K562 (cell line): Measurements from ENCODE around the gene CDKN2C. TPM values are rescaled to one million over a fixed set of nuclear protein-coding genes. Genes with fewer than 3 reads are reported as not detected.
A peak's percentile ranks its signal among the peaks of the same experiment; 100 is the strongest.

ENCODE experiments used
- BMI1 ChIP-seq: fragments of 150-350 bp; IDR thresholded peaks from 2 replicates; pipeline ENCODE4 v1.6.1; 2014; ENCODE audit warnings: low read length
- C11orf30 ChIP-seq: fragments of 450-650 bp; IDR thresholded peaks from 2 replicates; pipeline ENCODE4 v1.6.1; 2016; ENCODE audit warnings: low read depth, mild to moderate bottlenecking
- CREBBP ChIP-seq: IDR thresholded peaks from one replicate; pipeline ENCODE4 v1.6.1; 2012; ENCODE audit warnings: low read depth, mild to moderate bottlenecking, control low read depth, inconsistent platforms, low read length
- HDGF ChIP-seq: fragments of 450-650 bp; IDR thresholded peaks from 2 replicates; pipeline ENCODE4 v1.6.1; 2016
- MAFG ChIP-seq: fragments of 450-650 bp; conservative IDR thresholded peaks from 2 replicates; pipeline ENCODE4 v1.6.1; 2016; ENCODE audit warnings: missing genetic modification characterization, missing compliant biosample characterization
- MAFK ChIP-seq: IDR thresholded peaks from 2 replicates; pipeline ENCODE4 v1.6.1; 2011; ENCODE audit warnings: low read length, improper control_type of control experiment
- MAX ChIP-seq: sonication (generic); formaldehyde crosslinking; IDR thresholded peaks from 2 replicates; pipeline ENCODE4 v1.9.0; 2022; ENCODE audit warnings: mild to moderate bottlenecking, missing genetic modification reagents
- MEIS2 ChIP-seq: fragments of 450-650 bp; IDR thresholded peaks from 2 replicates; pipeline ENCODE4 v1.6.1; 2014; ENCODE audit warnings: mild to moderate bottlenecking; ENCODE audit not compliant: partially characterized antibody
- MIER1 ChIP-seq: fragments of 450-650 bp; IDR thresholded peaks from 2 replicates; pipeline ENCODE4 v1.6.1; 2016; ENCODE audit warnings: antibody characterized with exemption, mild to moderate bottlenecking, low read depth
- NEUROD1 ChIP-seq: fragments of 150-350 bp; IDR thresholded peaks from 2 replicates; pipeline ENCODE4 v1.6.1; 2014; ENCODE audit warnings: borderline replicate concordance, low read length, low read depth; ENCODE audit not compliant: partially characterized antibody
- NFE2L1 ChIP-seq: fragments of 450-650 bp; IDR thresholded peaks from 2 replicates; pipeline ENCODE4 v1.6.1; 2016; ENCODE audit warnings: missing genetic modification characterization, low read depth, mild to moderate bottlenecking, missing compliant biosample characterization, moderate library complexity, borderline replicate concordance
- NFIX ChIP-seq: fragments of 250-450 bp; sonication (Bioruptor Pico); IDR thresholded peaks from 2 replicates; pipeline ENCODE4 v1.4.0; 2020; ENCODE audit warnings: low read depth, mild to moderate bottlenecking, moderate library complexity
- NFRKB ChIP-seq: fragments of 450-650 bp; IDR thresholded peaks from 2 replicates; pipeline ENCODE4 v1.6.1; 2016; ENCODE audit warnings: low read depth
- NR3C1 ChIP-seq: sonication (generic); formaldehyde crosslinking; IDR thresholded peaks from 2 replicates; pipeline ENCODE4 v1.8.1; 2022; ENCODE audit warnings: missing genetic modification reagents
- ZBTB26 ChIP-seq: fragments of 450-650 bp; formaldehyde crosslinking; IDR thresholded peaks from 2 replicates; pipeline ENCODE4 v1.4.0; 2022; ENCODE audit warnings: missing genetic modification characterization
- ZBTB49 ChIP-seq: sonication (generic); formaldehyde crosslinking; IDR thresholded peaks from 2 replicates; pipeline ENCODE4 v1.8.0; 2022; ENCODE audit warnings: missing genetic modification reagents, mild to moderate bottlenecking, borderline replicate concordance
- ZNF224 ChIP-seq: sonication (generic); formaldehyde crosslinking; IDR thresholded peaks from 2 replicates; pipeline ENCODE4 v1.8.0; 2022; ENCODE audit warnings: mild to moderate bottlenecking, missing genetic modification reagents
- polyA plus RNA-seq, 8 experiments: library from polyadenylated mRNA; depleted of rRNA in 4 of 8; stranded (reverse) in 5 of 8; unstranded in 3 of 8; fragments of >200 nt; fragmentation: Nextera tagmentation in 2 of 8; fragmentation: Illumina TruSeq in 1 of 8; extraction: Ambion mirVana in 2 of 8; extraction: Trizol in 1 of 8; gene quantifications; 2 replicates each; pipeline versions ENCODE4 v1.2.1 to v1.2.3, GENCODE V29; 2011 to 2014; ENCODE audit warnings: inconsistent platforms in 1 of 8, missing spikeins in 1 of 8
- total RNA-seq, 7 experiments: library from RNA; depleted of rRNA in 6 of 7; stranded (reverse); fragments of >200 nt in 6 of 7; fragmentation: Illumina TruSeq in 2 of 7; extraction: Trizol in 2 of 7; gene quantifications; 2 replicates each; pipeline versions ENCODE4 v1.2.1 to v1.2.3, GENCODE V29; 2011 to 2021; ENCODE audit warnings: low replicate concordance in 1 of 7
- TF ChIP-seq, protein P1 (sequence below): fragments of 200-800 bp; sonication (Bioruptor generic); IDR thresholded peaks from 2 replicates; pipeline ENCODE4 v1.6.1; 2017; ENCODE audit warnings: missing genetic modification characterization, missing compliant biosample characterization
- TF ChIP-seq, protein P2 (sequence below): fragments of 450-650 bp; formaldehyde crosslinking; IDR thresholded peaks from 2 replicates; pipeline ENCODE4 v1.4.0; 2020; ENCODE audit warnings: mild to moderate bottlenecking, moderate library complexity

CDKN2C gene
- total and polyA plus RNA-seq, 9 of the 15 experiments (the other 6 are each of a cell fraction or from before 2014, with no cell fraction given), result 11.9 to 74.3 (median 45.9) TPM

- TF ChIP-seq BMI1, result no peak
- TF ChIP-seq NFE2L1 (tag), result no peak
- no peak for TF ChIP-seq MAFG
- TF ChIP-seq NFRKB, result peak; percentile 93
- TF ChIP-seq, protein P1, sequence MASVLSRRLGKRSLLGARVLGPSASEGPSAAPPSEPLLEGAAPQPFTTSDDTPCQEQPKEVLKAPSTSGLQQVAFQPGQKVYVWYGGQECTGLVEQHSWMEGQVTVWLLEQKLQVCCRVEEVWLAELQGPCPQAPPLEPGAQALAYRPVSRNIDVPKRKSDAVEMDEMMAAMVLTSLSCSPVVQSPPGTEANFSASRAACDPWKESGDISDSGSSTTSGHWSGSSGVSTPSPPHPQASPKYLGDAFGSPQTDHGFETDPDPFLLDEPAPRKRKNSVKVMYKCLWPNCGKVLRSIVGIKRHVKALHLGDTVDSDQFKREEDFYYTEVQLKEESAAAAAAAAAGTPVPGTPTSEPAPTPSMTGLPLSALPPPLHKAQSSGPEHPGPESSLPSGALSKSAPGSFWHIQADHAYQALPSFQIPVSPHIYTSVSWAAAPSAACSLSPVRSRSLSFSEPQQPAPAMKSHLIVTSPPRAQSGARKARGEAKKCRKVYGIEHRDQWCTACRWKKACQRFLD, result no peak; the same call in 1 of the 2 replicates
- TF ChIP-seq HDGF, result no peak
- TF ChIP-seq MEIS2, result no peak
- TF ChIP-seq NEUROD1, result no peak
- TF ChIP-seq NR3C1, result no peak
- TF ChIP-seq ZNF224 (CRISPR knock-in tag), result no peak
- no peak for TF ChIP-seq ZBTB49
- peak; percentile 62; the same call in 1 of the 2 replicates for TF ChIP-seq ZBTB26 (CRISPR knock-in tag)
- TF ChIP-seq CREBBP, result no peak
- TF ChIP-seq MAX (CRISPR knock-in tag), result no peak
- TF ChIP-seq MAFK, result no peak
- TF ChIP-seq, protein P2, sequence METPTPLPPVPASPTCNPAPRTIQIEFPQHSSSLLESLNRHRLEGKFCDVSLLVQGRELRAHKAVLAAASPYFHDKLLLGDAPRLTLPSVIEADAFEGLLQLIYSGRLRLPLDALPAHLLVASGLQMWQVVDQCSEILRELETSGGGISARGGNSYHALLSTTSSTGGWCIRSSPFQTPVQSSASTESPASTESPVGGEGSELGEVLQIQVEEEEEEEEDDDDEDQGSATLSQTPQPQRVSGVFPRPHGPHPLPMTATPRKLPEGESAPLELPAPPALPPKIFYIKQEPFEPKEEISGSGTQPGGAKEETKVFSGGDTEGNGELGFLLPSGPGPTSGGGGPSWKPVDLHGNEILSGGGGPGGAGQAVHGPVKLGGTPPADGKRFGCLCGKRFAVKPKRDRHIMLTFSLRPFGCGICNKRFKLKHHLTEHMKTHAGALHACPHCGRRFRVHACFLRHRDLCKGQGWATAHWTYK, result no peak
- TF ChIP-seq MIER1, result peak; percentile 22; the same call in 1 of the 2 replicates
- TF ChIP-seq C11orf30, result no peak
- TF ChIP-seq NFIX (CRISPR knock-in tag), result no peak
Measured at GRCh38 chr1:50978852-50979781, 9.1 kb downstream of the CDKN2C start (continued).
